NOMO-1 (cell line): ENCODE measurements around the gene MTMR12.

Experiments
- DNase-seq, 2 experiments: peaks; one replicate each; lab custom pipeline; 2025; ENCODE audit not compliant: unreplicated experiment in 2 of 2; lab: John Stamatoyannopoulos, UW

The MTMR12 gene

DNA sequence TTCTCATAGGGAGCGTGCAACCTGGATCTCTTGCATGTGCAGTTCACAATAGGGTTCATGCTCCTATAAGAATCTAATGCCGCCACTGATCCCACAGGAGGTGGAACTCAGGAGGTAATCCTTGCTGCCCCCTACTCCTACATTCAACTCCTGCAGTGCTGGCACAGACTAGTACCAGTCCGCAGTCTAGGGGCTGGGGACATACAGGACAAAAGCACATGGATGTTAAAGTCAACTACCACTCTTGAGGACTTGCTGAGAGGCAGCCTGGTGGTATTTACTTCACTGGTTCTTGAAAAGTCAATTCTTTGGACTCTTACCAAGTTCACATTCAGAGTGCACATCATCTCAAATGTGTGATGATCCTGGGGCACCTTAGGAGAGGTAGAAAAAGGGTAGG, 33.0 kb downstream of the MTMR12 start:
- no peak for DNase-seq

- DNase-seq: no peak
These were observed 33.5 kb downstream of the MTMR12 start for GRCh38 chr5:32279223-32279622.

DNA sequence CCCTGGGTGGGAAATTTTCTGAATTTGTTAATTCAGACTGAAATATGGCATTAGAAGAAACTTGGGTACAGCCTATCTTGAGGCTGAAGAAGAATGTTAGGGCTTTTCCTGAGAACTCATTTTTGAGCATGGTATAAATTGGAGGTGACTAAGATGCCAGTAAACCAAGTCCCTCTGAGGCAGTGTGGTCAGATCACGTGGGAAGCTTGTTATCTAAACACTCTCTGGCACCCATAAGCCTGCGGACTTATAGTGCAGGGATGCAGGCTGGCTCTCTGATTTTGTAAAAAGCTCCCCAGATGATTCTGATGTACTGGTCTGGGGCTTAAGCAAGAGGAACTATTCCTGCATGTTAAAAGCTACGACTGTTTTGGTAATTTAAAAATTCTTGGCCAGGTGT, 34.3 kb downstream of the MTMR12 start:
- peak in 1 of 2 experiments; percentile 42 for DNase-seq

GRCh38 chr5:32277798-32278197, 34.9 kb downstream of the MTMR12 start:
- no peak for DNase-seq

- peak; percentile 70 to 99 for DNase-seq
These were observed 36.4 kb downstream of the MTMR12 start for GRCh38 chr5:32276173-32276853.

DNA sequence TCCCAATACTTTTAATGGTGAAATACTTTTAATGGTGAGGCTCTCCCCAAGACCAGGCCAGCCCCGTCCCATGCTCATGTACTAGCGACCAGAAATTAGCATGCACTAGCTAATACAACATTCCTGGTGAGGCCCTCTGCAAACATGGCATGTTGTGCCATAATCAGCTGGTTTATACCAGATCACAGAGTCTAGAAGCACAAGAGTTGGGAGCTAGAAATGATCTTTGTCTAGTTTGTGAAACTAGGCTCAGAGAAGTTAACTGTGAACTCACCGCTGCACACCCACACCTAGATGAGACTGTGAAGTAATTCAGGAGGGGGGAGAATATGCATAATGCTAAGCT, 37.4 kb downstream of the MTMR12 start:
- peak; percentile 73 to 79 for DNase-seq

DNA sequence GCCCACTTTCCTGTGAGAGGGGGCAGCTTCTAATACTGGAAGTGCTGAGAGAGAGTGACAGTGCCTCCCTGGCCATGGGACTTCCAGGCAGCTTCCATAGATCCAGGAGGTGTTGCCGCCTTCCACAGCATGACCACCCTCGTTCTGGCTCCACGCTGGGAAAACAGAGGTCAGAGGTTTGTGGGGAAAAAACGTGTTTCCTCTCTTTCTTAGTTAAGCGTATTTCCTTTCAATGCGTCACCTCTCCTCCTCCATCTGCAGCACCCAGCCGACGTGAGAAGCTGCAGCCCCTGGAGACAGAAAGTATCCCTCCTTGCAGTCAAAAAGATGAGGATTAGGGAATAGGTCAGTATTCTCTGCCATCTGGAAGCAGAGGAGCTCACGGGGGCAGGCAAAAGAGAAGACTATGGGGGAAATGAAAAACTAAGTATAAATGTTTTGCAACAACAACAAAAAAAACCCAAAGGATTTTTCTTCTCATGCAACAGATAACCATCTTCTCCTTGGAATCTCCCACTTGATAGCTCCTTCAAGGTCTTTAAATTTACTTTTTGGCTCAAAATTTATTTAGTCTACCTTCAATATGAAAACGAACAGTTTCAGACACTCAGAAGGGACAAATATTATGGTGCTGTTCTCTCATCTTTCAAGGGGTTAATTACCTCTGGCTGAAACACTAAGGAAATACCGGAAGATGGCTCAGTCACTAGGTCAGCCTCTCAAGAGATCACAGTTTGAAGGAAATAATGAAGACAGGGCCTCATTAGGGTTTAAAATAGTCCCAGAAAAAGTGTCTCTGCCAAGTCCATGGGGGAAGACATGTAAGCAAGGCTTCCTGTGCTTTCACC, 38.0 kb downstream of the MTMR12 start:
- DNase-seq: peak; percentile 79 to 91

- DNase-seq: no peak
These were observed 38.9 kb downstream of the MTMR12 start for GRCh38 chr5:32273821-32274220.

DNA sequence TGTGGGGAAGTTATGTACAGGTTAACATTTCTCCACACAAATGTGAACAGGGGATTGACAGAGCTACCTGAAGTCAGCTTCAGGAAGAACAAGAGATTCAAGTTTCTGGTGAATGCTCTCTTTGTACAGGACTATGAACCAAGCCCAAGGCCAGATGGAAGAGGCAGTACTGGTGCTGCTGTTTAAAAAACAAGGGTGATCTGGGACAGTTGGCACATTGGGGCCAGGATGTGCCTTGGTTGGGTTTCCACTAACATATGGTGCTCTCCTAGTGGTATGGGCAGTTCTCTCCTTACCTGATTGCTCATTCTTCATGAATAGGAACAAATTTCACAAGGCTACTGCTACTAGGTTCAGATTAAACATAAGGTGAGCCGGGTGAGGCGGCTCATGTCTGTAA, 40.0 kb downstream of the MTMR12 start:
- DNase-seq: no peak

- DNase-seq: no peak
These were observed 41.8 kb downstream of the MTMR12 start for GRCh38 chr5:32270946-32271345.

- DNase-seq: no peak
These were observed 42.6 kb downstream of the MTMR12 start for GRCh38 chr5:32270178-32270577.

GRCh38 chr5:32265902-32266301, 46.8 kb downstream of the MTMR12 start:
- DNase-seq: no peak

DNA sequence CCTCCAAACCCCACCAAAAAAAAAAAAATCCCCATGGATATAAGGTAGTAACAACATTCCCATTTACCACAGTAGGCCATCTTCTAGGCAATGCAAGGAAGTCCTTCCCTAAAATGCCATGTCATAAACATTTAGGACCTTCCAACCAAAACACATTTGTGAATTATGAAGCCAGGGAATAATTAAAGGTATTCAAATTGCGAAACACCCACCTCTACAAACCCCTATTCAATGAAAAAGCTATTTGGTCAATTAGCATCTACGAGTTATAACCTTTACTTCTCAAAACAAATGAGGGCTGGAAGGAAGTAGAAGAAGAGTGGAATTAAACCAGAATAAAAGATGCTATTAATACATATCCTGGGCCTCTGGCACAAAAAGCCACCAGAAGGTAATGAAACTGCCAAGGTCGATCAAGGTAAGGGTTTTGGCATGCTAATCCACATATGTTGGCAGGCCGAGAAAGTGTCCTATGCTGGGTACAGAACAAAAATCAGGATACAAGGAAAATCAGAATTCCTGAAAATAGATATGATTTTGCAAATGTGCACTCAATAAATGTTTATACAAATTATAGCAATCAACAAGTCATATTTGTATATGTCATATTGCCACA, 47.7 kb downstream of the MTMR12 start:
- DNase-seq: no peak

- no peak for DNase-seq
These were observed 49.1 kb downstream of the MTMR12 start for GRCh38 chr5:32263684-32264083.

- DNase-seq: peak; percentile 36 to 63
These were observed 51.5 kb downstream of the MTMR12 start for GRCh38 chr5:32261198-32261597.

GRCh38 chr5:32259033-32259432, 53.7 kb downstream of the MTMR12 start:
- DNase-seq: no peak

GRCh38 chr5:32258424-32258823, 54.3 kb downstream of the MTMR12 start:
- no peak for DNase-seq

DNA sequence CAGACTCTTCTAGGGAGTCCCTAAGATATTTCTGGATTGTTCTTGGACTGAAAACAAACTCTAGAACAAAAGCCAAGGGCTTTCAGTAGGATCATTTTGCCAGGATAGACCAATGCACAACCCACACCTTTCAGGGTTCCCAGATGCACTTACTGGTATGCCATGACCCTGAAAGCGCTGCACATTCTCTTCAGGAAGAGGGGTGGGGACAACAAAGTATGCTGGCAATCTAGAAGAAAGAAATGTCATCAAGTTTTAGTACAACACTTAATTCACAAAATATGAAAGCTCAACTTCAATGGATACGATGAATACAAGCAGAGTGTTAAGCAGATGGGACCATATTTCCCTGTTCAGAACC, 57.2 kb downstream of the MTMR12 start:
- no peak for DNase-seq

DNA sequence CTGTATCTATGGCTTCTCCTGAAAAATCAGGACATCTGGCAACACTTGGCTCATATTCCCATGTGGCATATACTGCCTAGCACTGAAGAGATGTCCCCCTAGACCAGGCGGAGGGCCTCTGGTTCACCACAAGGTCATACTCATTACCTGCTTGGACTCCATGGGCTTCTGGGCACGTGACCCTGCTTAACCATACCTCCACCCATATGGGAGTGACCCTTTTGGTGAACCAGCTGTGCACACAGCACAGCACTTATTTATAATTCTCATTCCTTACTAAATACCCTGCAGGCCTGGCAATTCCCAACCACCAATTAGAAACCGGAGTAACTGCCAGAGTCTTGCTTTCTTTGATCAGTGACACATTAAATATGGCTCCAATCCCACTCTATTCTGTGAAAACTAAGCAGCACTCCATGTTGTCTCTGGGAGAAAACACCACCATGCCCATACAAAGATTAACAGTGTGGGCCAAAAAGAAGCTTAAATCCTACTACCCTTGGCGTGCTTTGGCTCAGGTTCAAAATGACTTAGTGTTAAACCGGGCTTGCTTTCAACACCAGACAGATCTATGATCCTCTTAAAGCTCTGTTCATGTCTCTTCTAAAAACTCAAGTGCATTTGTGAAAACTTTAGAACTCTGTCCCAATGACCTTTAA, 57.7 kb downstream of the MTMR12 start:
- DNase-seq: no peak

- DNase-seq: no peak
These were observed 60.8 kb downstream of the MTMR12 start for GRCh38 chr5:32251871-32252458.

- no peak for DNase-seq
These were observed 63.1 kb downstream of the MTMR12 start for GRCh38 chr5:32249668-32250067.
